Measurements from ENCODE around the gene TMC7. TPM values are rescaled to one million over a fixed set of nuclear protein-coding genes. Genes with fewer than 3 reads are reported as not detected.
"Not testable (repeated sequence)": the region's sequence is repeated elsewhere in the genome, so short reads cannot be mapped to it uniquely, and the experiment has no call there.

TMC7 gene
- total and polyA plus RNA-seq, 2 experiments from 2014 or later, result 5.7 to 6.5 TPM

DNA sequence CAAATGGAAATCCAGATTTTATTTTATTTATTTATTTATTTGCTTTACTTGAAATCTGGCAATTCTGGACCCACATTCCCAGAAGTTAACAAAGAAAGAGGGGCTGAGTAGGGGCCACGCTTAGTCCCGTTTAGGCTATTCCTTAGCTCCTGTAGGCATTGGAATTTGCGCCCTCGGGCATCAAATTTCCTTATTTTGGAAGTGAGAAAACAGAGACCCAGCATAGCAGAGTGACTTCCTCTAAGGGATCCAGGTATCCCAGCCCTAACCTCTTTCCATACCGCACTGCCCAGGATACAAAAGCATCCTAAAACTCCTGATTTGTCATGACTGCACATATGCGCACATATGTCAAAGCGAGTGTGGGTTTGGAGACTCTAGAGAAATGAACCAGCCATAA lies 38.5 kb upstream of the TMC7 start:
- Histone ChIP-seq H3K79me2 (no peaks in the 10 kb centered on the region), H3K9me2 (replicated peaks; ENCODE audit: insufficient read depth) (no peaks in the 10 kb centered on the region), H2AFZ (no peak overlapping the region), H3K36me3 (replicated peaks; ENCODE audit: insufficient read depth, low read depth) (no peaks in the 10 kb centered on the region), H3K4me1 (ENCODE audit: insufficient read depth) (no peaks in the 10 kb centered on the region), H3K9me3 (ENCODE audit: low read depth) (no peaks in the 10 kb centered on the region), H3K27me3 (no peaks in the 10 kb centered on the region), H3K4me3 (no peak overlapping the region), H3K4me2 (no peak overlapping the region), H4K20me1 (ENCODE audit: insufficient read depth, poor library complexity, severe bottlenecking) (no peaks in the 10 kb centered on the region), H3K27ac (no peak overlapping the region)
- TF ChIP-seq EZH2 (IDR thresholded peaks at IDR 0.05; ENCODE audit: borderline replicate concordance), result no peak
- WGBS (ENCODE audit: low lambda C conversion rate, missing lambda C conversion rate), result 74% methylated on average over 7 of the region's 7 CpGs
- DNase-seq (ENCODE audit: low spot score), result no peak

DNA sequence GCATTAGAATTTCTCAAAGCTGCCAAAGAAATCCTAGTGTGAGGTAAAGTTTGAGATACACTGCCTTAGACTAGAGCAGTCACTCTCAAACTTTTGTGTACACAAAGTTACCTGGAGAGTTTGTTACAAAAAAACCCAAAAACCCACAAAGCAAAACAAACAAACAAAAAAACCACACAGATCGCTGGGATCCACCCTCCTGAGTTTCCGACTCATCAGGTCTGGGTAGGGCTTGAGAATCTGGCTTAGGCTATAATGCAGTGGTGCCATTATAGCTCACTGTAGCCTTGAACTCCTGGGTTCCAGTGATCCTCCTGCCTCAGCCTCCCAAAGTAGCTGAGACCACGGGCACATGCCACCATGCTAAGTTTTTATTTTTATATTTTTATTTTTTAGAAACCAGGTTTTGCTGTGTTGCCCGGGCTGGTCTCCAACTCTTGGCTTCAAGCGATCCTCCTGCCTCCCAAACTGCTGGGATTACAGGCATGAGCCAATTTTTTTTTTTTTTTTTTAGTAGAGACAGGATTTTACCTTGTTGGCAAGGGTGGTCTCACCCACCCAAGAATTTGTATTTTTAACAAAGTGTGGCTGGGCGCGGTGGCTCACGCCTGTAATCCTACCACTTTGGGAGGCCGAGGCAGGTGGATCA lies 35.2 kb upstream of the TMC7 start:
- no peaks in the 10 kb centered on the region for H3K79me2 ChIP-seq
- H3K9me3 ChIP-seq (ENCODE audit: low read depth), result no peaks in the 10 kb centered on the region
- H3K4me3 ChIP-seq, result no peak overlapping the region
- H3K36me3 ChIP-seq (replicated peaks; ENCODE audit: insufficient read depth, low read depth), result no peaks in the 10 kb centered on the region
- H2AFZ ChIP-seq, result no peak overlapping the region
- H4K20me1 ChIP-seq (ENCODE audit: insufficient read depth, poor library complexity, severe bottlenecking), result no peaks in the 10 kb centered on the region
- no peaks in the 10 kb centered on the region for H3K27me3 ChIP-seq
- WGBS (ENCODE audit: low lambda C conversion rate, missing lambda C conversion rate), result 97% methylated on average over 9 of the region's 9 CpGs
- no peaks in the 10 kb centered on the region for H3K9me2 ChIP-seq (replicated peaks; ENCODE audit: insufficient read depth)
- H3K27ac ChIP-seq, result no peak overlapping the region
- no peaks in the 10 kb centered on the region for H3K4me1 ChIP-seq (ENCODE audit: insufficient read depth)
- no peak for DNase-seq (ENCODE audit: low spot score)
- H3K4me2 ChIP-seq, result no peak overlapping the region
- TF ChIP-seq EZH2phosphoT487 (IDR thresholded peaks at IDR 0.05; ENCODE audit: low read depth, severe bottlenecking, unreplicated experiment), result no peak

DNA sequence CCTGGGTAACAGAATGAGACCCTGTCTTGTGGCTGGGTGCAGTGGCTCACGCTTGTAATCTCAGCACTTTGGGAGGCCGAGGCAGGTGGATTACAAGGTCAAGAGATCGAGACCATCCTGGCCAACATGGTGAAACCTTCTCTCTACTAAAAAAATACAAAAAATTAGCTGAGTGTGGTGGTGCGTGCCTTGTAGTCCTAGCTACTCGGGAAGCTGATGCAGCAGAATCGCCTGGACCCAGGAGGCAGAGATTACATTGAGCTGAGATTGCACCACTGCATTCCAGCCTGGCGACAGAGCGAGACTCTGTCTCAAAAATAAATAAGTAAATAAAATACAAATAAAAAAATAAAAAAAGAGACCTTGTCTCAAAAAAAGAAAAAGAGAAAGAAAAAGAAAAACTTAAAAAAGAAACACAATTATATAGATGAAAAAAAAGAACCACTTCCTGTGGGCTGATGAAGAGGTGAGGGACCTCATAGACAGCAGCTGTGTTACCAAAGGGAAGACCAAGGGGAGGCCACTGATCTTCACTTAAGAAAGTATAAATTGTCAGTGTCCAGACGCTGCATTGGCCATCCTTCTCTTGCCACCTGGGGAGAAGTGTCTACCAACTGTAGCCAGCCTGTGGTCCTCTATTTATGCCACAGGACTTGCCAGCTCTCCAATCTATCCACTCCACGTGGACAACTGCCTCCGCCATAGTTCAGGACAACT lies 33.1 kb upstream of the TMC7 start:
- no peaks in the 10 kb centered on the region for H3K9me3 ChIP-seq (ENCODE audit: low read depth)
- TF ChIP-seq EZH2 (IDR thresholded peaks at IDR 0.05; ENCODE audit: borderline replicate concordance) (no peak), EZH2phosphoT487 (IDR thresholded peaks at IDR 0.05; ENCODE audit: low read depth, severe bottlenecking, unreplicated experiment) (no peak)
- TF ChIP-seq, protein P1, sequence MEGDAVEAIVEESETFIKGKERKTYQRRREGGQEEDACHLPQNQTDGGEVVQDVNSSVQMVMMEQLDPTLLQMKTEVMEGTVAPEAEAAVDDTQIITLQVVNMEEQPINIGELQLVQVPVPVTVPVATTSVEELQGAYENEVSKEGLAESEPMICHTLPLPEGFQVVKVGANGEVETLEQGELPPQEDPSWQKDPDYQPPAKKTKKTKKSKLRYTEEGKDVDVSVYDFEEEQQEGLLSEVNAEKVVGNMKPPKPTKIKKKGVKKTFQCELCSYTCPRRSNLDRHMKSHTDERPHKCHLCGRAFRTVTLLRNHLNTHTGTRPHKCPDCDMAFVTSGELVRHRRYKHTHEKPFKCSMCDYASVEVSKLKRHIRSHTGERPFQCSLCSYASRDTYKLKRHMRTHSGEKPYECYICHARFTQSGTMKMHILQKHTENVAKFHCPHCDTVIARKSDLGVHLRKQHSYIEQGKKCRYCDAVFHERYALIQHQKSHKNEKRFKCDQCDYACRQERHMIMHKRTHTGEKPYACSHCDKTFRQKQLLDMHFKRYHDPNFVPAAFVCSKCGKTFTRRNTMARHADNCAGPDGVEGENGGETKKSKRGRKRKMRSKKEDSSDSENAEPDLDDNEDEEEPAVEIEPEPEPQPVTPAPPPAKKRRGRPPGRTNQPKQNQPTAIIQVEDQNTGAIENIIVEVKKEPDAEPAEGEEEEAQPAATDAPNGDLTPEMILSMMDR (IDR thresholded peaks at IDR 0.05; ENCODE audit: poor library complexity), result no peak
- H3K79me2 ChIP-seq, result no peaks in the 10 kb centered on the region
- 91% methylated on average over 11 of the region's 11 CpGs for WGBS (ENCODE audit: low lambda C conversion rate, missing lambda C conversion rate)
- H3K4me1 ChIP-seq (ENCODE audit: insufficient read depth), result no peaks in the 10 kb centered on the region
- no peaks in the 10 kb centered on the region for H3K9me2 ChIP-seq (replicated peaks; ENCODE audit: insufficient read depth)
- H4K20me1 ChIP-seq (ENCODE audit: insufficient read depth, poor library complexity, severe bottlenecking), result no peaks in the 10 kb centered on the region
- no peak for DNase-seq (ENCODE audit: low spot score)
- no peak overlapping the region for H2AFZ ChIP-seq
- no peak overlapping the region for H3K27ac ChIP-seq
- H3K36me3 ChIP-seq (replicated peaks; ENCODE audit: insufficient read depth, low read depth), result no peaks in the 10 kb centered on the region
- no peak overlapping the region for H3K4me3 ChIP-seq
- no peak overlapping the region for H3K4me2 ChIP-seq
- no peaks in the 10 kb centered on the region for H3K27me3 ChIP-seq

DNA sequence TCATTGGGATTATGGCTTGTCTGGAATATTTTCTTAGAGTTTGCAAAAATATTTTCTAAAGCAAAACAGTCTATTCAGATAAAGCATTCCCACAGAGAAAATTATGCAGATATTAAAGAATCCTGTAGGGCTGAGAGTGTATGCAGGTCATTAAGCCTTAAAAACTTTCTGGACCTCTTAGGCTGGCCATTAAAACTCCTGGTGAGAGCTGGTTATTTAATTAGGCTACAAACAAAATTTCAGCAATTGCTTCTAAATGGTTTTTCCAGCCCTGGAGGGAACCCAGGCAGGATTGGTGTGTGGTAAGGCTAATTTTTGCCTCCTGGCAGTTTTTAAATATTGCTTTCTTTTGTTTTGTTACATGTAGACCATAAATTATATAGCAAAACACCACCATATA lies 30.2 kb upstream of the TMC7 start:
- H3K9me3 ChIP-seq (ENCODE audit: low read depth), result no peaks in the 10 kb centered on the region
- no peak overlapping the region for H3K4me3 ChIP-seq
- no peaks in the 10 kb centered on the region for H3K27me3 ChIP-seq
- no peaks in the 10 kb centered on the region for H4K20me1 ChIP-seq (ENCODE audit: insufficient read depth, poor library complexity, severe bottlenecking)
- no peak for DNase-seq (ENCODE audit: low spot score)
- no peak overlapping the region for H2AFZ ChIP-seq
- no peaks in the 10 kb centered on the region for H3K79me2 ChIP-seq
- no peak overlapping the region for H3K27ac ChIP-seq
- no peak overlapping the region for H3K4me2 ChIP-seq
- TF ChIP-seq, protein P1 (IDR thresholded peaks at IDR 0.05; ENCODE audit: poor library complexity), result no peak
- TF ChIP-seq EZH2 (IDR thresholded peaks at IDR 0.05; ENCODE audit: borderline replicate concordance) (no peak), EZH2phosphoT487 (IDR thresholded peaks at IDR 0.05; ENCODE audit: low read depth, severe bottlenecking, unreplicated experiment) (no peak)
- no peaks in the 10 kb centered on the region for H3K36me3 ChIP-seq (replicated peaks; ENCODE audit: insufficient read depth, low read depth)
- no peaks in the 10 kb centered on the region for H3K9me2 ChIP-seq (replicated peaks; ENCODE audit: insufficient read depth)
- no peaks in the 10 kb centered on the region for H3K4me1 ChIP-seq (ENCODE audit: insufficient read depth)

DNA sequence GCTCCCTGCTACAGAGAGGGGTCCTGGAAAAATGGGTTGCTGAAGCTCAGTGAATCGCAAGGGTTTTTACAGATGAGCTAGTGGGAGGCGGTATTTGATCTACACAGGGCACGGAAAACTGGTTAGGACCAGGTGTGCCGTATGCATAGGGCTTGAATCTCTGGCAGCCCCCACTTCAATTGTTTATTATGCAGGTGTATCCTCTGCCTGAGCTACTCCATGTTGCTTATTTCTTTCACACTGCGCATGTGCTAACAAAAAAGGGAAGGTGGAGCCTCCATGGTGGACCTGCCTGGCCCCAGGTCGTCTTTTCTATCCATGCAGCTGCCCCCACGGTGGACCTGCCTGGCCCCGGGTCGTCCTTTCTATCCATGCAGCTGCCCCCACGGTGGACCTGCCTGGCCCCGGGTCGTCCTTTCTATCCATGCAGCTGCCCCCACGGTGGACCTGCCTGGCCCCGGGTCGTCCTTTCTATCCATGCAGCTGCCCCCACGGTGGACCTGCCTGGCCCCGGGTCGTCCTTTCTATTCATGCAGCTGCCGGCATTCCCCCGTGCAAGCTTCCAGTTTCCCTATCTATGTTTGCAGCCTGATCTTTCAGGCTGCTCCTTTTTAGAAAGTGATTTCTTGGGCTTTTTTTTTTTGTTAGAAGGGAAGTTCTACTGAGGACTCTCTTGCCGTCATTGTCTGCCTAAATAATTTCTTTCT lies 27.7 kb upstream of the TMC7 start:
- not testable (repeated sequence) for H3K27me3 ChIP-seq; H4K20me1 ChIP-seq (ENCODE audit: insufficient read depth, poor library complexity, severe bottlenecking); DNase-seq (ENCODE audit: low spot score); H3K9me2 ChIP-seq (replicated peaks; ENCODE audit: insufficient read depth); H3K9me3 ChIP-seq (ENCODE audit: low read depth); H3K4me2 ChIP-seq; H3K36me3 ChIP-seq (replicated peaks; ENCODE audit: insufficient read depth, low read depth); H3K4me3 ChIP-seq; H3K79me2 ChIP-seq; H3K4me1 ChIP-seq (ENCODE audit: insufficient read depth); H2AFZ ChIP-seq; H3K27ac ChIP-seq
- WGBS (ENCODE audit: low lambda C conversion rate, missing lambda C conversion rate), result 72% methylated on average over 16 of the region's 21 CpGs

DNA sequence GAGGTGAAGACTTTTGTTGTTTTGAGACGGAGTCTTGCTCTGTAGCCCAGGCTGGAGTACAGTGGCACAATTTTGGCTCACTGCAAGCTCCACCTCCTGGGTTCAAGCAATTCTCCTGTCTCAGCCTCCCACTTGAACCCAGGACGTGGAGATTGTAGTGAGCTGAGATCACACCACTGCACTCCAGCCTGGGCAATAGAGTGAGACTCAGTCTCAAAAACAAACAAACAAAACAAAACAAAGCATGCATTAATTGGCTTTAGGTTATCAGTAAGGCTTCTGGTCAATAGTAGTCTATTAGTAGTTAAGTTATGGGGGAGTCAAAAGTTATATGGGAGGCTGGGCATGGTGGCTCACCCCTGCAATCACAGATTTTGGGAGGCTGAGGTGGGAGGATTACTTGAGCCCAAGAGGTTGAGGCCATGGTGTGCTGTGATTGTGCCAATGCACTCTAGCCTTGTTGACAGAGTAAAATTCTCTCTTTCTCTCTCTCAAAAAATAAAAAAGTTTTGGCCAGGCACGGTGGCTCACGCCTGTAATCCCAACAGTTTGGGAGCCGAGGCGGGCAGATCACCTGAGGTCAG lies 27.0 kb upstream of the TMC7 start:
- H4K20me1 ChIP-seq (ENCODE audit: insufficient read depth, poor library complexity, severe bottlenecking); H3K27ac ChIP-seq; H2AFZ ChIP-seq; H3K36me3 ChIP-seq (replicated peaks; ENCODE audit: insufficient read depth, low read depth); H3K79me2 ChIP-seq; H3K27me3 ChIP-seq; H3K9me2 ChIP-seq (replicated peaks; ENCODE audit: insufficient read depth); H3K9me3 ChIP-seq (ENCODE audit: low read depth); DNase-seq (ENCODE audit: low spot score); H3K4me3 ChIP-seq; H3K4me1 ChIP-seq (ENCODE audit: insufficient read depth); H3K4me2 ChIP-seq: not testable (repeated sequence)
- 85% methylated on average over 6 of the region's 6 CpGs for WGBS (ENCODE audit: low lambda C conversion rate, missing lambda C conversion rate)

All from hepatocyte (in vitro differentiated cells).